IPS-11a (cell line): ENCODE results near the gene SCAF11.

Experiments
- H3K4me3 ChIP-seq: one replicate; pipeline ENCODE4 v1.5.1; 2013; ENCODE audit warnings: low read depth, low read length, control low read depth

SCAF11 gene

GRCh38 chr12:45930369-45930768 is 60.0 kb downstream of the SCAF11 start:
- no peak overlapping the region for H3K4me3 ChIP-seq

GRCh38 chr12:45928309-45928708 is 62.1 kb downstream of the SCAF11 start:
- no peak overlapping the region for H3K4me3 ChIP-seq

DNA sequence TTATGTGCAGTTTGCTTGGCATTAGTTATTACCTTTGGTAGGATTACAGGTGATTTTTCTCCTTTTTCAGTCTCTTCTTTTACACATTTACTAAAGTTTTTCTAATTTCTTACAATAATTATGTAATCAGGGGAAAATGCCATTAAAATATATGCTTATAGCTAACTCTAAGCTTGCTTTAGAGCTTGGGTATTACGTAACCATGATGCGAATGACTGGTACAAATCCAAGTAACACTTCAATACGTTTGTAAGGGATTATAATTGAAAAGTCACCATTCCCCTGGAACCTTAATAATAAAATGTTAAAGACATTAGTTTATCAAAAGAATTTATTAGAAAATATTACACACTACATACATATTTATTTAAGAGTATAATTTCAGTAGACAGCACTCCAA is 71.6 kb downstream of the SCAF11 start:
- no peak overlapping the region for H3K4me3 ChIP-seq

DNA sequence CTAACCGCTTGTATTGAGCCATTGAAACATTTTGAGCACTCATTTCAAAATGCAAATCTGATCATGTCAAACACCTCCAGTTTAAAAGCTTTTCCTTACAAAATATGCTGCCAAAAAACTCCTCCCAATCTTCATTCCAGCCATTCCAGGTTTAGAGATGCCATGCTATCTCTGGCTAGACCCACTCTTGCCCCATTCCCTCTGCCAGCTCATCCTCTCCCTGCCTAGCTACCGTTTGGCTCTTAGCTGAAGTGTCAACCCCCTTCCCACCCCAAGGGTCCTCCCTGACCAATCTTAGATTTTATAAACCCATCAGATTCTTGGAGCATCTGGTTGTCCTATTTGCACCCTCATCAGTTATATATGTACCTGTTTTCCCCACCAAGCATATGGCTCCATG is 75.0 kb downstream of the SCAF11 start:
- no peak overlapping the region for H3K4me3 ChIP-seq

DNA sequence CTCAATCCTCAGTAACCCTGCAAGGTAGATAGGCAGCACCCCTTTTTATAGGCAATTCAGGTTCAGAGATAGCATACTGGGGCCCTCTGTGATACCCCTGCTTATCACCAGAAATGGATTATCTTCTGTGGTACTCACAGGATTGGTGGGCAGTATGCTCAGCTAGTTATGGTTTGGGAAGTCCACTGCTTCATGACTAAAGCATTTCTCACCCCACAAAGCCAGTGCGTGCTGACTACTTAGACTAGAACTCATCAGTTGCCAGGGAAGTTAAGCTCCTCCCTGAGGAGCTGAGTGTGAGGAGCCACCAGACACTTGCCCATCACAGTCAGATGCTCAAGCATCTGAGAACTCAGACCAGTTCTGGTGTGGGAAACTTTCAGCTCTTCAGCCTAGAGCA is 76.3 kb downstream of the SCAF11 start:
- no peak overlapping the region for H3K4me3 ChIP-seq

DNA sequence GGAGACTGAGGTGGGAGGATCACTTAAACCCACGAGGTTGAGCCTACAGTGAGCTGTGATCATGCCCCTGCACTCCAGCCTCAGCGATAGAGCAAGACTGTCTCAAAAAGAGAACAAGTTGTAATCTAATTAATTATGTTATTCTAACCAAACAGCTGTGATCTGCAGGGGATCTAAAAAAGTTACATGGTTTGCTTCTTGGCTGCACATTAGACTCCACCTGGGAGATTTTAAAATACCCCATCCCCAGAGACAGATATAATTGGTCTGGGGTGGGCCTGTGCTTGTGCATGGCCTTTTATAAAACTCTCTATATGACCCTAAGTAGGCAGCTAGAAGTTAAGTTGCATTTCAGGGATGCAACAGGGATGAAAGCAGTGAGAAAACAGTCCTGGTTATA is 76.7 kb downstream of the SCAF11 start:
- H3K4me3 ChIP-seq, result no peak overlapping the region

- no peak overlapping the region for H3K4me3 ChIP-seq
Observed at GRCh38 chr12:45912774-45913173, 77.6 kb downstream of the SCAF11 start.

DNA sequence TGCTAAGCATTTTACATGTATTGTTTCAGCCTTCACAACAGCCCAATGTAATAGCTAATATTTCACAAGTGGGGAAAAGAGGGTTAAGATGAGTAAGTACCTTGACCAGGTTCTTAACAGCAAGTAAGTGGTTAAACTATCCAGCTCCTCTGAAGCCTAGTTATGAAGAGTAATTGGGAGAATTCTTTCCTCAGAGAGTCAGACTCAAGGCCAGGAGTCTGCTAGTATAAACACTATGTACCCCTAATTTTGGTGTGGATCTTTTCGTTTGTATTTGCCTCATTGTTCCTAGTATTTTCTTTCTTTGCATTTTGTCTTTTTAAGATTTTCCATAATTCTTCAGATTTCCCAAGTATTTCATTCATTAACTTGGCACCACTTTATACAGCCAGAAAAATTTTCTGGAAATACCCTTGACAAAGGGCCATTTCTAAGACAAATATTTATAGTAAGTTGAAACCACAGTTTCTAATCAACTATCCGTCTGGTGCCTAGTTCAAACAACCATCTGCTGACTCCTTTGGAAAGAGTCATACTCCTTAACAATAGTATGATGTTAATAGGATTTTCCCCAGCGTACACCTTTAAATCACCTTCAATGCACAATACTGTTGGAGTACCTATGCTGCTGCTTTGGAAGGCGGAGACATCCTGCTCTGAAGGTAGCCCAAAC is 81.2 kb downstream of the SCAF11 start:
- no peak overlapping the region for H3K4me3 ChIP-seq

GRCh38 chr12:45907955-45908354 is 82.4 kb downstream of the SCAF11 start:
- H3K4me3 ChIP-seq, result no peak overlapping the region

- H3K4me3 ChIP-seq, result no peak overlapping the region
Observed at GRCh38 chr12:45898094-45898493, 92.3 kb downstream of the SCAF11 start.

GRCh38 chr12:45895961-45896360 is 94.4 kb downstream of the SCAF11 start:
- no peak overlapping the region for H3K4me3 ChIP-seq

DNA sequence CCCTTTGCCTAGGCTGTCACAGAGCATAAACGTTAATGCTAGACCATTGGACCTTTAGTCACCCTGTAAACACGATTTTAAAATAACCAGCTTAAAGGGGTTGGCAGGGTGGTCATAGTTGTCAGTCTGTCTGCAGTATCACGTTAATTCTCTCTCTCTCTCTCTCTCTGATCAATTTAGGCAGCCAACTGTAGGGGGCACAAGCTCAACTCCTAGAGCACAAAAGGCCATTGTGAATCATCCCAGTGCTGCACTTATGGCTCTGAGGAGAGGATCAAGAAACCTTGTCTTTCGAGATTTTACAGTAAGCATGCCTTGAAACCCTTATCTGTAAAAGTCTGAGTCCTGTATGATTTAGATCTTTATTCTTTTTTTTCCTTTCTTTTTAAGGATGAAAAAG is 97.1 kb downstream of the SCAF11 start:
- H3K4me3 ChIP-seq, result no peak overlapping the region

- no peak overlapping the region for H3K4me3 ChIP-seq
Observed at GRCh38 chr12:45890276-45890675, 100.1 kb downstream of the SCAF11 start.

GRCh38 chr12:45887544-45887943 is 102.8 kb downstream of the SCAF11 start:
- H3K4me3 ChIP-seq, result no peak overlapping the region

- H3K4me3 ChIP-seq, result no peak overlapping the region
Observed at GRCh38 chr12:45886685-45887084, 103.7 kb downstream of the SCAF11 start.

- no peak overlapping the region for H3K4me3 ChIP-seq
Observed at GRCh38 chr12:45883187-45883586, 107.2 kb downstream of the SCAF11 start.

- no peak overlapping the region for H3K4me3 ChIP-seq
Observed at GRCh38 chr12:45880533-45880932, 109.8 kb downstream of the SCAF11 start.

GRCh38 chr12:45879363-45879895 is 110.9 kb downstream of the SCAF11 start:
- no peak overlapping the region for H3K4me3 ChIP-seq

- no peak overlapping the region for H3K4me3 ChIP-seq
Observed at GRCh38 chr12:45878630-45879255, 111.6 kb downstream of the SCAF11 start.

- no peak overlapping the region for H3K4me3 ChIP-seq
Observed at GRCh38 chr12:45877069-45877468, 113.3 kb downstream of the SCAF11 start.

GRCh38 chr12:45872446-45872845 is 117.9 kb downstream of the SCAF11 start:
- H3K4me3 ChIP-seq, result no peak overlapping the region
